GM18517 (cell line): Measurements from ENCODE around the gene MRPL37.

Experiments used
- ATAC-seq: cut with Tn5 transposase; IDR thresholded peaks from one replicate; pipeline ENCODE4 v1.9.1; 2021; ENCODE audit warnings: mild to moderate bottlenecking, moderate library complexity; ENCODE audit not compliant: unreplicated experiment

MRPL37 gene

GRCh38 chr1:54259546-54260140 lies 59.7 kb downstream of the MRPL37 start:
- no peak for ATAC-seq

DNA sequence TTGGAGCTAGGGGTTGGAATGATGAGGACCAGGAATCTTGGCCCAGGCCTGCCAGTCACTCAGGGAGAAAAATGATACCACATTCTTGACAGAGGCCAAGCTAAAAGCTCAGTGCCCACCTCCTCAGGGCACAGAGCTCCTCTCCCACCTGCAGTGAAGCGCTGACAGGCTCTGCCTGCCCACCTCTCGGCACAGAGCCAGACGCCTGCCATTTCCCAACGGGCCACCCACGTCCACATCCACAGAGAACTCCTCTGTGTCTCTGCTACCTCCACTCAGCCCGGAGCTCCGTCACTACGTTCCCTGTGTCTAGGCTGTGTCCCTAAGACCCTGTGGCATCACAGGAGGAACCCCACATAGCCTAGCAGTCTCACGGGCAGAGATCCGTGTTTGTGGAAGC lies 60.8 kb downstream of the MRPL37 start:
- no peak for ATAC-seq

DNA sequence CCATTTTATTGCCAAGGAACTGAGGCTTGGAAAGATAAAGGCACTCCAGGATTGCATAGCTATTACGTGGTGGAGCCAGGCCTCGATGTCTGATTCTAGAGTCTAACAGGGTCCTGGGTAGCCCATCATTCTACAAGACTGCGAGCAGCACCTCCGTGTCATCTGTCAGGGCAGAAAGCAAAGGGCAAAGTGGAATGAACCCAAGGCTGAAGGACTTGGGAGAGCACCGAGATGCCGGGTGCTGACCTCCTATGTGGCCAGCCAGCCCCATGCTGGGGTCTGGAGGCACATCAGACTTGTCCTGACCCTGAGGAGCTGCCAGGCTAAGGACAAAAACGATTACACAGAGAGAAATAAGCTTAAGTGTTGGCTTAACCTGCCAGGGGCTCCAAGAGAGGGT lies 62.3 kb downstream of the MRPL37 start:
- ATAC-seq: no peak

DNA sequence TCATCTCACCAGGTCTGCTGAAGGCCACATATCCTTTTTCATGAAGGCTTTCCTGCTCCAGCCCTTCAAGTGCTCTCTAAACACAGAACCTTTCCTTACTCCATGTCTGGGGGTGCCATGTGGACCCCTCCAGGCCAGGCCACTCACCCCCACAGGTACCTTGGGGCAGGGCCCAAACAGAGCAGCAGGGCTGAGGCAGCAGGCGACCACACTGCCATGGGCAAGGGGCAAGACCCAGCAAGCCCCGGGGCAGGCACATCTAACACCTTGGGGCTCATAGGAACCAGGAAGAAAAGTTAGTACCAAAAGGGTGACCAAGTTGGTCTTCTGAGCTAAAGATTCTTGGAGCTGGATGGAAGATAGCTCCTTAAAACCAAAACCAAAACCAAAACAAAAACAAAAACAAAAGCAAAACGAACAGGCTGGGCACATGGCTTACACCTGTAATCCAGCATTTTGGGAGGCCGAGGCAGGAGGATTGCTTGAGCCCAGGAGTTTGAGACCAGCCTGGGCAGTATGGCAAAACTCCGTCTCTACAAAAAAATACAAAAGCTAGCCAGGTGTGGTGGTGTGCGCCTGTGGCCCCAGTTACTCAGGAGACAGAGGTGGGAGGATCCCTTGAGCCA lies 63.7 kb downstream of the MRPL37 start:
- ATAC-seq: no peak

DNA sequence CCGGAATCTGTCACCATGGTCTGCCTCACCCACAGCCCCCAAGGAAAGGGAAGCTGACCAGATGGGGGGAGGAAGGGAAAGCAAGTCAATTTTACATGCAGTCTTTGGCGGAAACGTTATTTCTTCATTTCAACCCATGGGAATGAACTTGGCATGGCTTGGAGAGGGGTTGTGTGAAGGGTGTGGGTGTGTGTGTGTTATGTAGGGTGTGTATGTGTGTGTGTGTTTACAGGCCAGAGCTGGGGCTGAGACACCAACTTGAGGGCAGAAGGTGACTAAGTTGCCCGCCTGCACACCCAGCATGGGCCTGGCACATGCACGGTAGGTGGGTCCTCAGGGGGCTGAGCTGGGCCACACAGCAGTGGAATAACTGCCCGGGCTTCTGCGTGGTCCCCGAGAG lies 65.2 kb downstream of the MRPL37 start:
- ATAC-seq: no peak

- ATAC-seq: no peak
Observed at GRCh38 chr1:54265659-54266058, 65.7 kb downstream of the MRPL37 start.

GRCh38 chr1:54266195-54266594 lies 66.2 kb downstream of the MRPL37 start:
- ATAC-seq: no peak

DNA sequence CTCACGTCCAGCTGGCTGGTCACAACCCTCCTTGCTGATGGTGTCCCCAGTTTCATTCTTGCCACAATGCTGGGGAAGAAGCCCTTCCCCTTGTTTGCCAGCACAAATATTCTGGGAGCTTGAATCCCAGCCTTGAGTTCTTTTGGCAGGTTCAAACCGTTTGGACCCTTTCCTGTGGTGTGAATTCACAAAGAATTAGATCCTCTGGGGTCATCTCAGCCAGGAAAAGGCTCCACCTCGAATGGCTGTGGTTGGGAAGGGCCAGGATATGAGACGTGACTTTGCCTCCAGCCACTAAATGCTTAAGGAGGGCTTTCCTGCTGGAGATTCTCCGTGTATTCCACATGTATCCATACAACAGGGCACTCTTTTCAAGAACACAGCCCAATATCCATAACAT lies 66.9 kb downstream of the MRPL37 start:
- ATAC-seq: no peak
